Right lobe of liver (tissue), 6 donors: Measurements from ENCODE around the gene C1RL. TPM values are rescaled to one million over a fixed set of nuclear protein-coding genes. Genes with fewer than 3 reads are reported as not detected.

Source experiments
- ATAC-seq, 4 donors: fragments of 200-7000 bp; cut with Tn5 transposase; one replicate each; pipeline ENCODE4 v1.9.1; 2020; ENCODE audit warnings: mild to moderate bottlenecking in 4 of 4, moderate library complexity in 4 of 4
- DNase-seq, 3 donors: peaks; one replicate each; pipeline ENCODE4 v3.0.0-alpha.2; 2020
- H3K27ac ChIP-seq, 3 donors: fragments of 200-600 bp; one replicate each; pipeline ENCODE4 v1.8.0; 2022
- H3K27me3 ChIP-seq, 2 donors: fragments of 200-600 bp; one replicate each; pipeline ENCODE4 v1.8.0; 2022
- H3K36me3 ChIP-seq, 4 donors: fragments of 200-600 bp; sonication (generic) in 1 of 4; one replicate each; pipeline versions ENCODE4 v1.5.1 to v1.8.0; 2017 to 2022; ENCODE audit warnings: control low read depth in 1 of 4
- H3K4me1 ChIP-seq, 4 donors: fragments of 200-600 bp; sonication (generic) in 1 of 4; one replicate each; pipeline versions ENCODE4 v1.5.1 to v1.8.0; 2017 to 2022; ENCODE audit warnings: control low read depth in 1 of 4
- H3K4me3 ChIP-seq, 3 donors: fragments of 200-600 bp; one replicate each; pipeline ENCODE4 v1.8.0; 2022
- H3K9me3 ChIP-seq, 4 donors: fragments of 200-600 bp; sonication (generic) in 1 of 4; one replicate each; pipeline versions ENCODE4 v1.5.1 to v1.8.0; 2017 to 2022; ENCODE audit warnings: control low read depth in 1 of 4
- POLR2A ChIP-seq: fragments of 450-650 bp; IDR thresholded peaks from one replicate; pipeline ENCODE4 v1.6.1; 2017; ENCODE audit warnings: antibody characterized with exemption, mild to moderate bottlenecking
- WGBS: methylation state at CpG from one replicate; pipeline ENCODE4 v1.1.6; 2018; ENCODE audit warnings: low coverage, low lambda C conversion rate; ENCODE audit not compliant: insufficient coverage; ENCODE audit errors: missing lambda C conversion rate; 5-methylcytosine and 5-hydroxymethylcytosine counted together
- intact Hi-C, 2 donors: fragments of 100-400 bp; cut with DNase I; formaldehyde crosslinking; loops; one replicate each; pipeline versions ENCODE4 v1.11.2 to v1.14.1; 2022
- small RNA-seq, 2 experiments: library from RNA; depleted of rRNA; stranded (forward); fragments of <200 nt; gene quantifications; one replicate each; pipeline ENCODE3, GENCODE V24; 2016
- total RNA-seq, 6 experiments: library from RNA; depleted of rRNA in 2 of 6; stranded (reverse); fragments of >200 nt in 2 of 6; fragmentation: NEBNext Ultra II Directional in 3 of 6; extraction: Animal tissue kit (Norgen Biotek cat#: 25700) in 3 of 6; gene quantifications; one replicate each; pipeline versions ENCODE4 v1.1.0 to v1.2.4, GENCODE V29; 2016 to 2023
- TF ChIP-seq, protein P1 (sequence below), 4 donors: fragments of 200-600 bp in 3 of 4; fragments of 450-650 bp in 1 of 4; IDR thresholded peaks; one replicate each; pipeline versions ENCODE4 v1.5.1 to v1.8.0; 2016 to 2022; ENCODE audit warnings: antibody characterized with exemption in 4 of 4, mild to moderate bottlenecking in 2 of 4
- donor health status: DM: no; HTN: yes; CAD: no.
- donor health status: DM: no; HTN: no; CAD: no.
- donor health status: DM: no; HTN: no; CAD: no.
- donor health status: DM: no; HTN: yes; CAD: no.
- donor health status: DM: no; HTN: yes; CAD: no.

The C1RL gene
- total RNA-seq, 6 experiments from 2014 or later = 202 to 236 (median 216) TPM

DNA sequence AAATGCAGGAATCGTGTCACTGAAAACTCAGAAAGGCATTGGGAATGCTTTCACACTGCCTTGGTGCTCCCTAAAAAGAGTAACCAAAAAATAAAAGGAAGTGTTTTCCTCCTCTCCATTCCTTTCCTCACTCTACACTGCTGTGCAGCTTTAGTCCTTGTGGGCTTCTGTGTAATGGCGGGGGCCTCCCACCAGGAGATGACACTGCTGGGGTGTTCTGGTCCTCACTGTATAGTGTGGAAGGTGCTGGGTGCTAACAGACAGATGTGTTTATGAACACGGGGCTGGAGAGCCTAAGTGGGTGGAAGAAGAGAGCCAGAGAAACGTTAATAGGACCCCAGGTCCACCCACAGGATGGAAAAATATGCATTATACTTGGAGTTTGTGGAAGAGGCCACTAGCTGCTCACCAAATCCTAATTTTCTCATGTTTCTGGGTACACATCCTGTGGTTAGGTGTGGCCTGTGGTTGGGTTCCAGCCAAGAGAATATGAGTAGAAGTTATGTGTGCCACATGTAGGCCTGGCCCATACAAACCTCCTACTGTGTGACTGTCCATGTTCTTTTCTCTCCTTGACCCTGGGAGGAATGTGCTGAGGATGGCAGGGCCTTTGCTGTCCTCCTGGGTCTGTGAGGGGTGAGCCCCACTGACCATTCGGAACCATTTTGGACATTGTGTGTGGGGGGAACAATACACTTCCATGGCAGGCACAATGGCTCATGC, 62.5 kb downstream of the C1RL start:
- TF ChIP-seq POLR2A = no peak
- TF ChIP-seq, protein P1, sequence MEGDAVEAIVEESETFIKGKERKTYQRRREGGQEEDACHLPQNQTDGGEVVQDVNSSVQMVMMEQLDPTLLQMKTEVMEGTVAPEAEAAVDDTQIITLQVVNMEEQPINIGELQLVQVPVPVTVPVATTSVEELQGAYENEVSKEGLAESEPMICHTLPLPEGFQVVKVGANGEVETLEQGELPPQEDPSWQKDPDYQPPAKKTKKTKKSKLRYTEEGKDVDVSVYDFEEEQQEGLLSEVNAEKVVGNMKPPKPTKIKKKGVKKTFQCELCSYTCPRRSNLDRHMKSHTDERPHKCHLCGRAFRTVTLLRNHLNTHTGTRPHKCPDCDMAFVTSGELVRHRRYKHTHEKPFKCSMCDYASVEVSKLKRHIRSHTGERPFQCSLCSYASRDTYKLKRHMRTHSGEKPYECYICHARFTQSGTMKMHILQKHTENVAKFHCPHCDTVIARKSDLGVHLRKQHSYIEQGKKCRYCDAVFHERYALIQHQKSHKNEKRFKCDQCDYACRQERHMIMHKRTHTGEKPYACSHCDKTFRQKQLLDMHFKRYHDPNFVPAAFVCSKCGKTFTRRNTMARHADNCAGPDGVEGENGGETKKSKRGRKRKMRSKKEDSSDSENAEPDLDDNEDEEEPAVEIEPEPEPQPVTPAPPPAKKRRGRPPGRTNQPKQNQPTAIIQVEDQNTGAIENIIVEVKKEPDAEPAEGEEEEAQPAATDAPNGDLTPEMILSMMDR (IDR thresholded peaks at IDR 0.05) = no peak
- no peaks in the 10 kb centered on the region for H3K9me3 ChIP-seq
- H3K27me3 ChIP-seq = no peaks in the 10 kb centered on the region
- DNase-seq = no peak
- H3K36me3 ChIP-seq = no peaks in the 10 kb centered on the region
- intact Hi-C loops = no loop called here
- H3K27ac ChIP-seq = no peak overlapping the region
- H3K4me3 ChIP-seq = no peak overlapping the region
- no peaks in the 10 kb centered on the region for H3K4me1 ChIP-seq
- 82% methylated on average over 5 of the region's 5 CpGs for WGBS
- no peak for ATAC-seq

DNA sequence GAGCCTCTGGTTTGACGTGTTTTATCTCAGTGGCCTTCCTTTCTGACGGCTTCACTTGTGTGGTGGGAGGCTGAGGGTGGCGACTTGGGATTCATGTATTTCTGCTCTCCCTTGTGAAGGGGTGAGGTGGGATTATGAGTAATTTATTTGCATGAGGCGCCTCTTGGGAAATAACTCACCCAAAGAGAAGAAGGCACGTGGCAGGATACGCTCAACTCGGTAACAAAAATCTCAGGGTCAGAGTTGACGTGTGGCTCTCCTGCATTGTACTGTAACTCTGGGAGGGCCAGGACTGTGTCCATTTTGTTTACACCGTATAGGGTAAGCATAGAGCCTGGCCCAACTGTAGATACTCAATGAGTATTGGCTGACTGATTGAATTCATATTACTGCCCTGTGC, 63.1 kb downstream of the C1RL start:
- Histone ChIP-seq H3K27me3 (no peaks in the 10 kb centered on the region), H3K27ac (no peak overlapping the region), H3K4me1 (no peaks in the 10 kb centered on the region), H3K4me3 (no peak overlapping the region), H3K9me3 (no peaks in the 10 kb centered on the region), H3K36me3 (no peaks in the 10 kb centered on the region)
- DNase-seq (no peak), ATAC-seq (no peak)
- 87% methylated on average over 4 of the region's 9 CpGs for WGBS
- TF ChIP-seq, protein P1 (IDR thresholded peaks at IDR 0.05) = no peak
- no peak for TF ChIP-seq POLR2A
- intact Hi-C loops = no loop called here

Small RNAs within 50 kb of the gene (small RNA-seq; reads per million reads assigned to genes)
- 0 reads per million in 2 experiments for gene RNU6-485P

Other genes starting within 250 kb of the C1RL start
- 100 to 1,000 TPM; 265 to 400 (median 331) TPM for gene TPI1, start 241.7 kb downstream of the C1RL start, total RNA-seq
- gene SPSB2, start 235.9 kb downstream of the C1RL start, total RNA-seq = 1 to 10 TPM; 1.7 to 5.3 (median 3.6) TPM
- 1 to 10 TPM in 5 of 6 experiments, under 1 TPM in 1; 0.93 to 4.3 (median 2.6) TPM for gene LRRC23, start 204.4 kb downstream of the C1RL start, total RNA-seq
- 1 to 10 TPM; 1.1 to 9.3 (median 2.0) TPM for gene ENO2, start 194.6 kb downstream of the C1RL start, total RNA-seq
- gene ATN1, start 181.3 kb downstream of the C1RL start, total RNA-seq = 10 to 100 TPM in 5 of 6 experiments, 1 to 10 TPM in 1; 9.2 to 24.1 (median 16.8) TPM
- gene RNU7-1, start 165.4 kb downstream of the C1RL start, total RNA-seq = not detected
- gene C12orf57, start 165.2 kb downstream of the C1RL start, total RNA-seq = 100 to 1,000 TPM in 2 of 6 experiments, 10 to 100 TPM in 4; 47.6 to 189 (median 70.5) TPM
- 10 to 100 TPM; 12.1 to 30.6 (median 19.4) TPM for gene PTPN6, start 157.9 kb downstream of the C1RL start, total RNA-seq
- gene PHB2, start 138.6 kb downstream of the C1RL start, total RNA-seq = 100 to 1,000 TPM in 4 of 6 experiments, 10 to 100 TPM in 2; 95.5 to 215 (median 122) TPM
- gene EMG1, start 138.3 kb downstream of the C1RL start, total RNA-seq = 10 to 100 TPM; 13.2 to 28.1 (median 18.9) TPM
- gene LPCAT3, start 90.7 kb downstream of the C1RL start, total RNA-seq = 100 to 1,000 TPM in 1 of 6 experiments, 10 to 100 TPM in 5; 50.6 to 115 (median 77.5) TPM
- 1,000 to 10,000 TPM in 5 of 6 experiments, 100 to 1,000 TPM in 1; 993 to 2,993 (median 1,796) TPM for gene C1S, start 48.5 kb downstream of the C1RL start, total RNA-seq
- 1,000 to 10,000 TPM; 1,157 to 2,557 (median 1,950) TPM for gene C1R, start 16.8 kb downstream of the C1RL start, total RNA-seq
- 100 to 1,000 TPM in 3 of 6 experiments, 10 to 100 TPM in 3; 44.1 to 239 (median 98.2) TPM for gene RBP5, start 19.7 kb upstream of the C1RL start, total RNA-seq
- gene CLSTN3, start 21.2 kb upstream of the C1RL start, total RNA-seq = 10 to 100 TPM; 38.9 to 55.2 (median 43.1) TPM
- 10 to 100 TPM; 28.7 to 43.9 (median 36.2) TPM for gene PEX5, start 80.5 kb upstream of the C1RL start, total RNA-seq
- gene ACSM4, start 194.9 kb upstream of the C1RL start, total RNA-seq = not detected